AML-193 (cell line): ENCODE measurements around the gene PDE12.
A peak's percentile ranks its signal among the peaks of the same experiment; 100 is the strongest.

Experiments used
- DNase-seq, 2 experiments: peaks; one replicate each; lab custom pipeline; 2025; lab: John Stamatoyannopoulos, UW

PDE12 gene, protein sequence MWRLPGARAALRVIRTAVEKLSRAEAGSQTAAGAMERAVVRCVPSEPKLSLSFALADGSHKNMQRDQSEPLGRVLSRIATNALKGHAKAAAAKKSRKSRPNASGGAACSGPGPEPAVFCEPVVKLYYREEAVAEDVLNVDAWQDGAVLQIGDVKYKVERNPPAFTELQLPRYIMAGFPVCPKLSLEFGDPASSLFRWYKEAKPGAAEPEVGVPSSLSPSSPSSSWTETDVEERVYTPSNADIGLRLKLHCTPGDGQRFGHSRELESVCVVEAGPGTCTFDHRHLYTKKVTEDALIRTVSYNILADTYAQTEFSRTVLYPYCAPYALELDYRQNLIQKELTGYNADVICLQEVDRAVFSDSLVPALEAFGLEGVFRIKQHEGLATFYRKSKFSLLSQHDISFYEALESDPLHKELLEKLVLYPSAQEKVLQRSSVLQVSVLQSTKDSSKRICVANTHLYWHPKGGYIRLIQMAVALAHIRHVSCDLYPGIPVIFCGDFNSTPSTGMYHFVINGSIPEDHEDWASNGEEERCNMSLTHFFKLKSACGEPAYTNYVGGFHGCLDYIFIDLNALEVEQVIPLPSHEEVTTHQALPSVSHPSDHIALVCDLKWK

GRCh38 chr3:57555738-57556458 lies at the start of gene PDE12:
PDE12 (plus strand) TSS chr3:57556274; CDS start chr3:57556380, 106 bp downstream.
- peak; percentile 96 for DNase-seq

DNA sequence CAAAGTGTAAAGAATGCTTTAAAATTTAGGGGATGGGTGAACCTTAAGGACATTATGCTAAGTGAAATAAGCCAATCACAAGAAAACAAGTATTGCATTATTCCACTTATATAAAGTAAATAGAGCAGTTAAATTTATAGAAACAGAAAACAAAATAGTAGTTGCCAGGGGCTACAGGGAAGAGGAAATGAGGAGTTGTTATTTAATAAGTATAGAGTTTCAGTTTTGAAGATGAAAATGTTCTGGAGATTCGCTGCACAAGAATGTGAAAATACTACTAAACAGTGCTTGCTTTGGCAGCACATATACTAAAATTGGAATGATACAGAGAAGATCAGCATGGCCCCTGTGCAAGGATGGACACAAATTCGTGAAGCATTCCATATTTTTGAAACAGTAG lies 43.9 kb upstream of the PDE12 start:
- DNase-seq, result no peak

GRCh38 chr3:57518276-57518915 lies 37.7 kb upstream of the PDE12 start:
- DNase-seq, result no peak

- no peak for DNase-seq
These were observed 25.9 kb upstream of the PDE12 start for GRCh38 chr3:57530071-57530608.

- no peak for DNase-seq
These were observed 17.6 kb upstream of the PDE12 start for GRCh38 chr3:57538465-57538864.

- no peak for DNase-seq
These were observed 11.6 kb upstream of the PDE12 start, which contains the start of gene DNAH12 for GRCh38 chr3:57544181-57545125. DNAH12 (minus strand) TSS chr3:57544344; CDS start chr3:57542870, 1,474 bp downstream.

DNA sequence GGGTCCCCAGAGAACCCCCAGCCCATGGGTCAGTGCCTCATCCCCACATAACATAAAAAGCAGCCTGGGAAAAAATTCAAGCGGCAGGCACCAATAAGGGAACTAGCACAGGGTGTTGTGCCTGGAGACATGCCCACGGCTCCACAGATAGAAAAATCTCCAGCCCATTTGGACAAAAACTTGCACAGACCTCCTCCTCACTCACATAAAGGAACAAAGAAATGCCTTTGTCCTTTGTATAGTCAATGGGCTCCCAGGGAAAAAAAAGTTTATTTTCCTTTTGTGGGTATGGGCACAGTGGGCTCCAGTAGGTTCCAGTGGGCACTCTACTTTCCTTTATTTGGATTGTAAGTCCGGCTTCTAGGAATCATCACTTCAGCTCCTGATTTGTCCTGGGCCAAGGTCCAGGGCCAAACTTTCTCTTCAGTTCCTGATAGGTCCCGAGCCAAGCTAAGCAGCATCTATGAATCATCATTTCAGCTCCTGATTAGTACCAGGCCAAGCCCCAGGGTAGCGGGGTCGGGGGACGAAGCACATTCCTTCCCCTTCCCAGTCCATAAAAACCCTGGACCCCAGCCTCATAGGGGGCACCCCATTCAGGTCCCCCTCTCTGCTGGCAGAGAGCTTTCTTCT lies 10.3 kb upstream of the PDE12 start:
- DNase-seq, result no peak

- DNase-seq, result no peak
These were observed 9.5 kb upstream of the PDE12 start for GRCh38 chr3:57546616-57547015.

DNA sequence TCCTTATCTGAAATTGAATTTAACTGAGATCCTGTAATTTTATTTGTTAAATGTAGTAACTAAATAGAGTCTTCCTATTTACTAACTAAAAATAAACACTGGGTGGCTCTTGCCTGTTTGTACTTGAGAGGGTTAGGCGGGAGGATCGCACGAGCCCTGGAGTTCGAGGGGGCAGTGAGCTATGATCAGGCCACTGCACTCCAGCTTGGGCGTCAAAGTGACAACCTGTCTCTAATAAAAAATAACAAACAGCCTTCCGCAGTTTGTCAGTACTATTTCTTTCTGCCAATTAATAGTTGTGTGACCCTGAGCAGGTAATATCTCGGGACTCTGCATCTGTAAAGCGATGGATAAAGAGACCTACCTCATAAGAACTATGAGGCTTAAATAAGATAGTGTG lies 768 bp upstream of the PDE12 start:
- no peak for DNase-seq

DNA sequence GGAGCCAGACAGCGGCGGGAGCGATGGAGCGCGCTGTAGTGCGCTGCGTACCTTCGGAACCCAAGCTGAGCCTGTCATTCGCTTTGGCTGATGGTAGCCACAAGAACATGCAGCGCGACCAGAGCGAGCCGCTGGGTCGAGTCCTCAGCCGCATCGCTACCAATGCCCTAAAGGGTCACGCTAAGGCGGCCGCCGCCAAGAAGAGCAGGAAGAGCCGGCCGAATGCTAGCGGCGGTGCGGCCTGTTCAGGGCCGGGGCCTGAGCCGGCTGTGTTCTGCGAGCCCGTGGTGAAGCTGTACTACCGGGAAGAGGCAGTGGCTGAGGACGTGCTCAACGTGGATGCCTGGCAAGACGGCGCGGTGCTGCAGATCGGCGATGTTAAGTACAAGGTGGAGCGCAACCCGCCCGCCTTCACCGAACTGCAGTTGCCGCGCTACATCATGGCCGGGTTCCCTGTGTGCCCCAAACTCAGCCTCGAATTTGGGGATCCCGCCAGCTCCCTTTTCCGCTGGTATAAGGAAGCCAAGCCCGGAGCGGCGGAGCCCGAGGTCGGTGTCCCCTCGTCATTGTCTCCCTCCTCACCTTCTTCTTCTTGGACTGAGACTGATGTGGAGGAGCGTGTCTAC lies 498 bp downstream of the PDE12 start:
- DNase-seq, result no peak

GRCh38 chr3:57557085-57557537 lies 1.0 kb downstream of the PDE12 start:
- DNase-seq, result peak in 1 of 2 experiments; percentile 28

DNA sequence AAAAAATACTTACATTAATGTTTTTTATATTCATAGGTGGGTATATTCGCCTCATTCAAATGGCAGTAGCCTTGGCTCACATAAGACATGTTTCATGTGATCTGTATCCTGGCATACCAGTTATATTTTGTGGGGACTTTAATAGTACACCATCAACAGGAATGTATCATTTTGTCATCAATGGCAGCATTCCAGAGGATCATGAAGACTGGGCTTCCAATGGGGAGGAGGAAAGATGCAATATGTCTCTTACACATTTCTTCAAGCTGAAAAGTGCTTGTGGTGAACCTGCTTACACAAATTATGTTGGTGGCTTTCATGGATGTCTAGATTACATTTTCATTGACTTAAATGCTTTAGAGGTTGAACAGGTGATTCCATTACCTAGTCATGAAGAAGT lies 3.5 kb downstream of the PDE12 start:
- no peak for DNase-seq

GRCh38 chr3:57569859-57570450 lies 13.9 kb downstream of the PDE12 start:
- DNase-seq, result no peak

GRCh38 chr3:57570878-57571277 lies 14.8 kb downstream of the PDE12 start:
- no peak for DNase-seq

DNA sequence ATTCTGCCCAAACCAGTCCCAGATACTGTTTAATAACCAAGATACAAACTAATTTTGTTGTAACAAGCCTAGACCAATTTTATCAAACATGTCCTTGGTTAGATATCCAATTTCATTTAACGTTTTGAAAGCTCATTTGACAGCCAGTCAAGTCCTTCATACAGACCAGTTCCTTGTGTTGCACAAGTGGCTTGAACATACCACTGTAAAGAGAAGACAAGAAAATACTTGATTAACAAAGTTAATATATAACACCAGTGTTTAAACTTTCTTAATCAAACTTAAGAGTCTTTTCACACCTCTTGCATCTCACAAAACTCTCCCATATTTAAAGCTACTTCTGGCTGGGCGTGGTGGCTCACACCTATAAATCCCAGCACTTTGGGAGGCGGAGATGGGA lies 16.0 kb downstream of the PDE12 start:
- no peak for DNase-seq

- no peak for DNase-seq
These were observed 20.0 kb downstream of the PDE12 start for GRCh38 chr3:57575966-57576626.

DNA sequence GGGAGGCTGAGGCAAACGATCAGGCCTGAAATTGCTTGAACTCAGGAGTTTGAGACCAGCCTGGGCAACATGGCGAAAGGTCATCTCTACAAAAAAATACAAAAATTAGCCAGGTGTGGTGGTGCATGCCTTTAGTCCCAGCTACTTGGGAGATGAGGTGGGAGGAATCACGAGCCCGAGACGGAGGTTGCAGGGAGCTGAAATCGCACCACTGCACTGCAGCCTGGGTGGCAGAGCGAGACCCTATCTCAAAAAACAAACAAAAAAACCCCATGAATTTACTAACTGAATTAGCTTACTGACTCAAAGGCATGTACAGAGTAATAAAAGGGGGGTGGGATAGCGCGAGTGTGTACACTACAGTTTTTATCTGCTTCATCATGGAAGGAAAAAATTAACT lies 21.7 kb downstream of the PDE12 start:
- DNase-seq, result no peak

DNA sequence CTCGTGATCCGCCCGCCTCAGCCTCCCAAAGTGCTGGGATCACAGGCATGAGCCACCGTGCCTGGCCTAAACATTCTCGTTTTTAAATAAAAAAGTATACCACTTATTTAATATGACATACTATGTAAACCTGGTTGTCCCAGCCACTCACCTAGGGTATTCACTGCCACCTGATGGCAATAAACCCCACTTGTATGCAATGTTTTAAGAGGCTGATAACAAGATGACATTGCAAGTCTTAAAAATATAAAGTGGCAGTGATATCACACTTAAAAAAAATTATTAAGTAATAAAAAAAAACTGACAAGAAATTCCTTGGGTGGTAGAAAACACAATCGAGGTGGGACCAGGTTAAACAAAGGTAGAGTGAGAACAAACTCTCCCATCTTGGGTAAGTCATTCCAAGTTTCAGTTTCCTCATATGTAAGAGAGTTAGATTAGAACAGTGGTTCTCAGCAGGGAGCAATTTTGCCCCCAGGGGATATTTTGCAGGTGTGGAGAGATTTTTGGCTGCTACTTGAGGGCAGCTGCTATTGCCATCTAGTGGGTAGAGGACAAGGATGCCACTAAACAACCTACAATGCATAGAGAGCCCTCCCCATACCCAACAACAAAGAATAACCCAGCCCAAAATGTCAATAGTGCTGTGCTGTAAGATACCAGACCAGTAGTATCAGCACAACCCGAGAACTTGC lies 26.5 kb downstream of the PDE12 start:
- DNase-seq, result peak in 1 of 2 experiments; percentile 42
